Kidney (tissue), 14 donors: ENCODE measurements around the gene RNF14. TPM values are rescaled to one million over a fixed set of nuclear protein-coding genes. Genes with fewer than 3 reads are reported as not detected.
A peak's percentile ranks its signal among the peaks of the same experiment; 100 is the strongest.

ENCODE experiments used
- DNase-seq, 5 donors: peaks; one replicate each; pipeline ENCODE4 v3.0.0-alpha.2; 2013 to 2020
- FAIRE-seq: peaks from 2 replicates; lab custom pipeline; 2012; peaks lifted over from hg19 to GRCh38; lab: Jason Lieb, UNC
- H3K27ac ChIP-seq, 2 donors: one replicate each; pipeline ENCODE4 v1.7.0; 2013; ENCODE audit warnings: low read depth in 2 of 2, low read length in 2 of 2, inconsistent platforms in 1 of 2
- H3K27me3 ChIP-seq: one replicate; pipeline ENCODE4 v1.7.1; 2013; ENCODE audit warnings: low read length, inconsistent platforms; ENCODE audit not compliant: control insufficient read depth, insufficient read depth
- H3K36me3 ChIP-seq, 3 donors: one replicate each; pipeline versions ENCODE4 v1.7.0 to v1.7.1; 2013; ENCODE audit warnings: low read length in 3 of 3, control low read depth in 1 of 3, inconsistent platforms in 1 of 3; ENCODE audit not compliant: insufficient read depth in 3 of 3, control insufficient read depth in 2 of 3
- H3K4me1 ChIP-seq, 3 donors: one replicate each; pipeline versions ENCODE4 v1.7.0 to v1.7.1; 2013; ENCODE audit warnings: low read length in 3 of 3, inconsistent platforms in 1 of 3, low read depth in 1 of 3; ENCODE audit not compliant: control insufficient read depth in 2 of 3, insufficient read depth in 2 of 3
- H3K4me3 ChIP-seq, 3 donors: one replicate each; pipeline versions ENCODE4 v1.7.0 to v1.8.1; 2013; ENCODE audit warnings: low read length in 3 of 3, control low read depth in 1 of 3, inconsistent platforms in 1 of 3
- H3K9ac ChIP-seq, 3 donors: one replicate each; pipeline versions ENCODE4 v1.7.0 to v1.7.1; 2013; ENCODE audit warnings: low read length in 3 of 3, control low read depth in 1 of 3, inconsistent platforms in 1 of 3
- H3K9me3 ChIP-seq, 3 donors: one replicate each; pipeline versions ENCODE4 v1.7.0 to v1.7.1; 2013; ENCODE audit warnings: low read length in 3 of 3, control low read depth in 1 of 3, inconsistent platforms in 1 of 3; ENCODE audit not compliant: control insufficient read depth in 2 of 3, insufficient read depth in 1 of 3
- intact Hi-C: fragments of 100-400 bp; cut with DNase I; formaldehyde crosslinking; loops from one replicate; pipeline ENCODE4 v1.11.1; 2022
- polyA plus RNA-seq: library from polyadenylated mRNA; stranded (reverse); fragments of 350-450 nt; fragmentation: Illumina TruSeq; extraction: RNeasy Lipid Tissue Mini Kit (QIAGEN cat#74804); gene quantifications from one replicate; pipeline ENCODE4 v1.2.3, GENCODE V29; 2014; ENCODE audit warnings: low read depth, low replicate concordance; ENCODE audit not compliant: insufficient read depth
- total RNA-seq: library from RNA; stranded (reverse); fragmentation: NEBNext Ultra II Directional; extraction: Animal tissue kit (Norgen Biotek cat#: 25700); gene quantifications from one replicate; pipeline ENCODE4 v1.2.1, GENCODE V29; 2021
- TF ChIP-seq, protein P1 (sequence below): IDR thresholded peaks from 3 replicates; pipeline ENCODE4 v1.5.1; 2012; ENCODE audit warnings: mild to moderate bottlenecking, moderate library complexity, borderline replicate concordance; ENCODE audit not compliant: insufficient read depth; ENCODE audit errors: extremely low read depth
- donor health status: control.
- donor health status: control.
- donor health status: control.
- donor health status: control.
- donor health status: control.
- donor health status: DM: yes; HTN: yes; CAD: no.
- donor health status: Normal renal cell carcinoma (clear cell type).

Gene RNF14
- total and polyA plus RNA-seq, 2 donors from 2014 or later, result 53.5 to 69.3 TPM

DNA sequence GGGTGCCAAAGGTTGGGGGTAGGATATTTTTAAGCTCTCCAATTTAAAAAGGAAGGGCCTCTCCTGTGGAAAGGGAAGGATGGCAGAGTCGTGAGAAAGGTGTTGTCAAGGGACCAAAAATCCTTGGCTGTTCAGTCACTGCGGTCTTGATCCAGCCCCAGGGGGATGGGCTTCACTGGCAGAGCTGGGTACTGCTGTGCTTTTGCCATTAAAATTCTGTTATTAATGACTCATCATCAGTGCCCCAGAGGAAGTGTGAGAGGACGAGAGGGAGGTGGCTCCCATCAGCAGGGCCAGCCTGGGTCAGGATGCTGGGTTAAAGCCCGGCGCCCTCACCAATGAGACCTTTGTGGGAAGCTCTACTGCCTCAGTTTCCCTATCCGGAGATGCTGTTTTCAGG, 27.6 kb upstream of the RNF14 start:
- no peaks in the 10 kb centered on the region for H3K27me3 ChIP-seq
- intact Hi-C loops, result no loop called here
- no peak overlapping the region for H3K9ac ChIP-seq
- H3K27ac ChIP-seq, result peak overlapping the region; percentile 16 to 56
- peaks cover 0 to 10% (median 5%) of the 10 kb centered on the region in 3 donors for H3K4me1 ChIP-seq
- FAIRE-seq (no peak), DNase-seq (no peak)
- H3K36me3 ChIP-seq, result peaks cover 0 to 17% (median 15%) of the 10 kb centered on the region in 3 donors
- no peaks in the 10 kb centered on the region for H3K9me3 ChIP-seq
- H3K4me3 ChIP-seq, result no peak overlapping the region
- TF ChIP-seq, protein P1, sequence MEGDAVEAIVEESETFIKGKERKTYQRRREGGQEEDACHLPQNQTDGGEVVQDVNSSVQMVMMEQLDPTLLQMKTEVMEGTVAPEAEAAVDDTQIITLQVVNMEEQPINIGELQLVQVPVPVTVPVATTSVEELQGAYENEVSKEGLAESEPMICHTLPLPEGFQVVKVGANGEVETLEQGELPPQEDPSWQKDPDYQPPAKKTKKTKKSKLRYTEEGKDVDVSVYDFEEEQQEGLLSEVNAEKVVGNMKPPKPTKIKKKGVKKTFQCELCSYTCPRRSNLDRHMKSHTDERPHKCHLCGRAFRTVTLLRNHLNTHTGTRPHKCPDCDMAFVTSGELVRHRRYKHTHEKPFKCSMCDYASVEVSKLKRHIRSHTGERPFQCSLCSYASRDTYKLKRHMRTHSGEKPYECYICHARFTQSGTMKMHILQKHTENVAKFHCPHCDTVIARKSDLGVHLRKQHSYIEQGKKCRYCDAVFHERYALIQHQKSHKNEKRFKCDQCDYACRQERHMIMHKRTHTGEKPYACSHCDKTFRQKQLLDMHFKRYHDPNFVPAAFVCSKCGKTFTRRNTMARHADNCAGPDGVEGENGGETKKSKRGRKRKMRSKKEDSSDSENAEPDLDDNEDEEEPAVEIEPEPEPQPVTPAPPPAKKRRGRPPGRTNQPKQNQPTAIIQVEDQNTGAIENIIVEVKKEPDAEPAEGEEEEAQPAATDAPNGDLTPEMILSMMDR, result no peak

DNA sequence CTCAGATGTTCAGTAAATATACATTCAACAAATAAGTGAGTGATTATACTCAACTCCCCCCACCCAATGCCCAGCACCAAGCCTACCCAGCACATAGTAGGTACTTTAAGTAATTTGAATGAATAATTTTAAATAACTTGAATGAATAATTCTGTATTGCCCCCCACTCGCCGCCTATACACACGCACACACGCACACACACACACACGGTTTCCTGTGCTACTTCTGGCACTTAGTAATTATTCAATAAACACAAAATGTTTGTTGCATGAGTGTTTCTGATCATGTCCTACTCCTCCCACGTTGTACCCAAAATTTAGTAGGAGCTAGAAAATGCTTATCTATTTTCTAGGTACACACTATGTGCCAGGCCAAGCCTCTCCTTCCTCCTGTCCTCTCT, 27.1 kb upstream of the RNF14 start:
- intact Hi-C loops, result no loop called here
- DNase-seq (no peak), FAIRE-seq (no peak)
- Histone ChIP-seq H3K27ac (no peak overlapping the region), H3K4me3 (no peak overlapping the region), H3K27me3 (no peaks in the 10 kb centered on the region), H3K9ac (no peak overlapping the region), H3K4me1 (peaks cover 0 to 10% (median 5%) of the 10 kb centered on the region in 3 donors), H3K36me3 (peaks cover 0 to 14% (median 14%) of the 10 kb centered on the region in 3 donors), H3K9me3 (no peaks in the 10 kb centered on the region)
- TF ChIP-seq, protein P1, result no peak

DNA sequence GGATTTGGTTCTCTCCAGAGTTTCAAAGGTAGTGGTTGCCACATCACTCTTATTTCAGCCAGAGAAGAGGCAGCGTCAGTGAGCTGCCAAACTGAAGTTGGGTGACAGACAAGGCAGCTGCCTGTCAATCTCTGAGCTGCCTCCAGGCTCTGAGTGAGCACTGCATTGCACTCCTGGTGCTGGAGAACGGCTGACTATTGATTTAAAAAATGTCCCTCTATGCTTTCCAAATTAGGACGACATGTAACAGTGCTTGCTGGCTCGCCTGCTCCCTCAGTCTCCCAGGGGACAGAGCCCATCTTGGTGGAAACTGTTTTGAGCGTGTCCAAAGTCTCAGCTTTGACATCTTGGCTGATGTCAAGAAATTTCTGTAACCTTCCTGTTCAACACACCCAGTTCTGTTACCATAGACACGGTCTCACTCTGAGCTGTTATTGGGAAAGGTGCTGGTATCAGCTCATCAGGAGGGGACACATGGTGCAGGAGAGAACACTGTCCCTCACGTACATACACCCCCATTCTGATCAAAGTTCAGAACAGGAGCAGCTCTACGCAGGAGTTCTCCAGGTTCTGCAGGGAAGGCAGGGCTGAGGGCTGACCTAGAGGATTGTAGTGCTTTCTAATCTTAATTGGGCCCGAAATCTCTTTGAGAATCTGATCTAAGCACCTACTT, 26.6 kb upstream of the RNF14 start:
- Histone ChIP-seq H3K27me3 (no peaks in the 10 kb centered on the region), H3K27ac (no peak overlapping the region), H3K9me3 (no peaks in the 10 kb centered on the region), H3K9ac (no peak overlapping the region), H3K4me1 (peaks cover 0 to 10% (median 5%) of the 10 kb centered on the region in 3 donors), H3K4me3 (no peak overlapping the region), H3K36me3 (peaks cover 0 to 12% (median 9%) of the 10 kb centered on the region in 3 donors)
- FAIRE-seq (no peak), DNase-seq (no peak)
- TF ChIP-seq, protein P1, result no peak
- intact Hi-C loops, result no loop called here

DNA sequence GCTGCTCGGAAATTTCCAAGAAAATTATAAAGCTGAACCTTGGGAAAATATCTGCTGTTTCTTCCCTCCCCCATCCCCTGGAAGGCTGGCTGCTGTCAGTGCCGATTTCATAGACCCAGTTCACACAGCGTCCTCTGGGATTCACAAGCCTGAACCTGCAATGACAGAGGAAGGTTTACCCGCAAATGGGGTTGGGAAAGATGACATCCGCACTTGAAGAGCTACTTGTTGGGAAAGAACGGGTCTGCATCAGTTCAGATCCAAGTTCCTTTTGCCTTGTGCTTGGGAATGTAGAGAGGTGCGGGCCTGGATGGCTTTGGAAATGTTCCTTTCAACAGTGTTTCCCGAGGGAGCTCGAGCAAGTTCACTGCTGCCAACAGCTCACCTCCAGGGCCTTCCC, 24.8 kb upstream of the RNF14 start:
- no peak overlapping the region for H3K27ac ChIP-seq
- no peak for FAIRE-seq
- TF ChIP-seq, protein P1, result no peak
- peaks cover 0 to 10% (median 5%) of the 10 kb centered on the region in 3 donors for H3K4me1 ChIP-seq
- H3K9me3 ChIP-seq, result no peaks in the 10 kb centered on the region
- H3K36me3 ChIP-seq, result peaks cover 0 to 6% (median 0%) of the 10 kb centered on the region in 3 donors
- intact Hi-C loops, result no loop called here
- no peaks in the 10 kb centered on the region for H3K27me3 ChIP-seq
- no peak overlapping the region for H3K4me3 ChIP-seq
- no peak for DNase-seq
- no peak overlapping the region for H3K9ac ChIP-seq
